Stimulated activated CD8-positive, alpha-beta memory T cell treated with anti-CD3 and anti-CD28 coated beads, Interleukin-12 subunit alpha, Interleukin-12 subunit beta, amount 100 ng/mL, for 1 hour (primary cell): Measurements from ENCODE around the gene TARBP1.
"Not testable (repeated sequence)": the region's sequence is repeated elsewhere in the genome, so short reads cannot be mapped to it uniquely, and the experiment has no call there.

Experiments
- DNase-seq: peaks from one replicate; pipeline ENCODE4 v3.0.0-alpha.2; 2020; ENCODE audit warnings: low read depth

The TARBP1 gene

DNA sequence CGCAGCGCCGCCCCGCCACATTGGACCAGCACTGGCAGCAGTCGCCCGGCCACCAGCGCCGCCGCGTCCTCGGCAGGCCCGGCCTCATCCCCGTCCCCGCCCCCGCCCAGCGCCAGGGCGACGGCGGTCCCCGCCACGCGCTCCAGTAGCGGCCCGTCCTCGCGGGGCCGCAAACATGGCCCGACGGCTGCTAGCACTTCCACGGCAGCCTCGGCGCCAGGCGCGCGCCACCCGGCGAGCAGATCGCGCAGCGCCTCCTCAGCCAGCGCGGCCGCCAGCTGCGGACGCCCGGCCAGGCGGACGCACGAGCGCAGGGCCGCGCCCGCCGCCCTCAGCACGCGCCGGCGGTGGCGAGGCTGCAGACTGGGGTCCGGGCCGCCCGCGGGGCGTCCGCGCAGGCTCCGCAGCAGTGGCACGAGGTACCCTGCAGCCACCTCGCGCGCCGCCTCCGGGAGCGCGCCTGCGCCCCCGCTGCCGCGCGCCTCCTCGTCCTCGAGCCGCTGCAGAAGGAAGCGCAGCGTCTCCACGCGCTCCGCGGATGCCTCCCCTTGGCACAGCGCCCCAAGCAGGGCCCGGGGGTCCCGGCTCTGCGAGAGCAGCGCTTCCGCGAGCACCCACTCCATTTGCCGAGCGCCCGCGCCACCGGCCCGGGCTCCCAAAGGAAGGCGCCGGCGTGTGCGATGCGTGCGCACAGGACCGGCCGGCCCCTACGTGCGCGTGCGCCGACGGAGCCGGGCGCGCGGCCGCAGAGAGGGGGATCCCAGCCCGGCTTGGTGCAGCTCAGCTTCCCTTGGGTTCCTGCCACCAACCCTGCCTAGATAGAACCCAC, at the start of gene TARBP1:
TARBP1 (minus strand) TSS at position 699 of the 829 bp plus-strand sequence; CDS start at position 623, 76 bp downstream.
- peak; percentile 48 for DNase-seq

GRCh38 chr1:234528074-234528865, 49.3 kb upstream of the TARBP1 start:
- no peak for DNase-seq

- DNase-seq = no peak
Observed at GRCh38 chr1:234527346-234527745, 48.4 kb upstream of the TARBP1 start.

- DNase-seq = no peak
Observed at GRCh38 chr1:234526922-234527321, 47.9 kb upstream of the TARBP1 start.

GRCh38 chr1:234525099-234525799, 46.3 kb upstream of the TARBP1 start:
- DNase-seq = no peak

DNA sequence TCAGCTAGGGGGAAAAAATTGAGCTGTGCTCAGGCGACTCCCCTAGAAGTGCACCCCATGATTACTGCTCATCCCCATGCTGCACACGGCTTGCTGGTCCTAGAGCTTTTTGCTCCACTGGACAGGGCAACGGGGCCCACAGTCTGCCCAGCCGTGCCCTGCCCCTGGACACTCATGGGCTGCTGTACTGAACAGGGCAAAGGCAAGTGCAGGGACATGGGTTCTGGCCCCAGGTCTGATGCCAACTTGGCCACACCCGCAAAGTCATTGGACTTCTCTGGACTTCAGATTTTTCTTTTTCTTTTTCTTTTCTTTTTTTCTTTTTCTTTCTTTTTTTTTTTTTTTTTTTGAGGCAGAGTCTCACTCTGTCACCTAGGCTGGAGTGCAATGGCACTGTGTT, 42.9 kb upstream of the TARBP1 start:
- no peak for DNase-seq

GRCh38 chr1:234520908-234521817, 42.2 kb upstream of the TARBP1 start:
- no peak for DNase-seq

- DNase-seq = no peak
Observed at GRCh38 chr1:234519506-234519905, 40.5 kb upstream of the TARBP1 start.

- no peak for DNase-seq
Observed at GRCh38 chr1:234518876-234519275, 39.9 kb upstream of the TARBP1 start.

GRCh38 chr1:234518086-234518485, 39.1 kb upstream of the TARBP1 start:
- DNase-seq = not testable (repeated sequence)

DNA sequence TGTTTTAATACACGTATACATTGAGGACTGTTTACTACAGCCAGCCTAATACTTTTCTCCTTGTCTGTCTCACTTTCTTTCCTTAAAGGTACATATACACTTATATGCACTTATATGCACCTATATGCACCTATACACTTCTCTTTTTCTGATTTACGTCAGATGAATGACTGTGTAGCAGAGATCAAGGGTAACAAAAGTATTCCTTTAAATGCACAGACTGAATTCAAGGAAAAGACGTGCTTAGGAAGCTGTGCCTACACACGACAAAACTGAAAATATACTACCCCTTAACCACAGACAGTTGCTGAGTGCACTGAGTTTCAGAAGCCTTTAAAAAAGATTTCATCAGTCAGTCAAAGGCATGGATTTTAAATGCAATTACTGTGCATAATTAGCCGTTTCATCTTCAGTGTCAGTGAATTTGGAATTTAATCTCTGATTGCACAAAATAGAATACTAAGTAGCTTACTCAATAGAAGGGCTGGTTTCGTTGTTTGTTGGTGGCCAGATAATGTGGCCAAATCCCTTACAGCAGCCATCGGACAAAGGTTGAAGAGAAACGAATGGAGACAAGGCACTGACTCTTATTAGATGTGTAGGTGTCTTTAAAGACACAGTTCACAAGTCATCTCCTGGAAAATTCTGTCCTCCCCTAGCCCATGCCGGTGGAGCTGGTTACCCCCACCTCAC, 38.3 kb upstream of the TARBP1 start:
- DNase-seq = no peak

GRCh38 chr1:234515821-234516241, 36.9 kb upstream of the TARBP1 start:
- DNase-seq = no peak

DNA sequence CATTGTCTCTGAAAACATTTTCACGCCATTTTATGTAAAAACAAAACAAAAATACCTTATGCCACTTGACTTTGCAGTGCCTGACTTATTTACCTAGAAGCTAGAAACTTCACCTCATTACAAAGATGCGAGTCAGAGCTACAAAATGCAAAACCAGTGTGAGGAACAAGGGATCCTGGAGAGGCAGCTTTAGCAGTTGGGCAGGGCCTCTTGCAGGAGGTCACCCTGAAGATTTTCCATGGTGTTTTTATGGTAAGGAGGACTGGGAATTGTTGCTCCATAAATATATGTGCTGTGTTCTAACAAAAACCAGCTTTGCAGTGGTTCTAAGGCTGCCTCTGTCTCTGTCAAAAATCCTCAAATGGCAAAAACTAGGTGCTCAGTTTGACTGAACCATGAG, 36.4 kb upstream of the TARBP1 start:
- no peak for DNase-seq

DNA sequence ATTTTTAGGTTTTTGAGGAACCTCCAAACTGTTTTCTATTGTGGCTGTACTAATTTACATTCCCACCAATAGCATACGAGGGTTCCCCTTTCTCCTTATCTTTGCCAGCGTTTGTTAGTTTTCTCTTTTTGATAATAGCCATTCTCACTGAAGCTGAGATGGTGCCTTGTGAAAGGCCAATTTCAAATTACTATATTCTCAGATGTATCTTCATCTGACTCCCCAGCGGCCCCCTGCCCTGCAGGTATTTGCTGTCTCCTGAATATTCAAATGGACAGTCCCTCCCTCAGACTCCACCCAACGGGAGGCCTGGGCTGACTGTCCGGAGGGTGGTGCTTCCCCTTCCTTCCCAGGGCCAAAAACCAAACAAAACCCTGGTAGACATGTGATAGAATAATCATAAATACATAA, 33.5 kb upstream of the TARBP1 start:
- no peak for DNase-seq

- DNase-seq = no peak
Observed at GRCh38 chr1:234509457-234510328, 30.7 kb upstream of the TARBP1 start.

DNA sequence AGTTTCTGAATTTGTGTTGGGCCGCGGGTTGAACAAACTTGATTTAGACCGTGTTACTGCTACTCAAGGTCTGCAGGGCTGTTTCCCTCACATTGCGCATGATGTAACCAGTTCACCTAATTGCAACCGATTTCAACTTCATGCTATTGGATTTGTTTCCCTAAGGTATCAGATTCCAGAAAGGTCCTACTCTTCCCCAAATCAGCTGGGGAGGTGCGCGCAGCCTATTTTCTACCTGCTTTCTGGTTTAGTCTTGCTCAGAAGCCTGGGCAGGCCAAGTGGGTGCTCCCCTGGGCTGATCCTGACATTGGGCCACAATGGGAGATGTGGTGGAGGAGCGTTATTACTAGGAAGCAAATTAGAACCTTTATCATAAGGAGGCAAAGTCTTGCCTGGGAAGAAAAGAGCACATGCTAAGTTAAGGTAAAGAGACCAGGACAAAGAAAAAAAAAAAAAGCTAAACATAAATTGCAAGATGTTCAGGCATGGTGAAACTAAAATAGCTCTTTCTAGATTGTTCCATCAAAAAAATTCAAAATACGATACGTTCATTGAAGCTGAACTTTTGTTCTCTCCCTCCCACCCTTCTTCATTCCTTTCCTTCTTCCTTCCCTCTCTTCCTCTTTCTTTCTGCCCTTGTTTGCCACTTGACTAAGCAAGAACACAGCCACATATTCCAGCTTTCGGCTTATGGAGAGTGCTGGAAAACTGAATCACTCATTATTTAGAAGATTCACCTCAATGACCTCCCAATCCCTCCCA, 28.8 kb upstream of the TARBP1 start:
- no peak for DNase-seq

DNA sequence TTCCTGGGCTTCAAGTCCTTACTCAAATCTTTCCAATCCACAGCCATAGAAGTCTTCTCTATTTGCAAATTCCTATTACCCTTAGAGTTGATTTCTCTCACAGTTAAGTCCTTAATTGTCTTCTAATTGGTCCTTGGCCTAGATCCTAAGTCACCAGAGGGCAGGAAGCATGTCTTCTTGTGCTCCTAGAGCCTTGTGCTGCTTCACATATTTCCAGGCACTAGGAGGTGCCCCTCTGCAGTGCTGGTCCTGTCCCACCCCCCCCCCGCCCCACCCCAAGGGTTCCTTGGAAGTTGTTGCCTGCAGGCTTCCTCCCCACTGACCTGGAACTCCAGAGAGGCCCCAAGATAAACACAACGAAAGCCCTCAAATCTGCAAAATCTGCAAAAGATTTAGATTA, 28.1 kb upstream of the TARBP1 start:
- no peak for DNase-seq

DNA sequence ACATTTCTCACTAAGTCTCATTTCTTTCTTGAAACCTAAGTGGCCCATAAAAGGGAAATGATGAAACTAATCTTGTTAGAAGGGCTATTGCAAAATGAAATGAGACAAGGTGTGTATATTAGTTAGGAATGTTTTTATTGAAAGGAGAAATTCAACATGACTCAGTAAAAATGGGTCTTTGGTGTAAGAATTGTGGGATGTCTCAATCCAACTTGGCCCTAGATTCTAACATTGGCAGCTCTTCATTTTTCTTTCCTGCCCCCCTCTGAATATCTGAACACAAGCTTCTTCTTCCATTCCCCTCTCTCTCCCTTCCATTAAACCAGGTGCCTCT, 26.8 kb upstream of the TARBP1 start:
- no peak for DNase-seq
